Measurements from ENCODE around the gene NKPD1. TPM values are rescaled to one million over a fixed set of nuclear protein-coding genes. Genes with fewer than 3 reads are reported as not detected.

The NKPD1 gene
- total and polyA plus RNA-seq, 10 of the 15 experiments (the other 5 are each of a cell fraction or from before 2014, with no cell fraction given) = 0.05 to 0.18 (median 0.06) TPM; not detected in 7

DNA sequence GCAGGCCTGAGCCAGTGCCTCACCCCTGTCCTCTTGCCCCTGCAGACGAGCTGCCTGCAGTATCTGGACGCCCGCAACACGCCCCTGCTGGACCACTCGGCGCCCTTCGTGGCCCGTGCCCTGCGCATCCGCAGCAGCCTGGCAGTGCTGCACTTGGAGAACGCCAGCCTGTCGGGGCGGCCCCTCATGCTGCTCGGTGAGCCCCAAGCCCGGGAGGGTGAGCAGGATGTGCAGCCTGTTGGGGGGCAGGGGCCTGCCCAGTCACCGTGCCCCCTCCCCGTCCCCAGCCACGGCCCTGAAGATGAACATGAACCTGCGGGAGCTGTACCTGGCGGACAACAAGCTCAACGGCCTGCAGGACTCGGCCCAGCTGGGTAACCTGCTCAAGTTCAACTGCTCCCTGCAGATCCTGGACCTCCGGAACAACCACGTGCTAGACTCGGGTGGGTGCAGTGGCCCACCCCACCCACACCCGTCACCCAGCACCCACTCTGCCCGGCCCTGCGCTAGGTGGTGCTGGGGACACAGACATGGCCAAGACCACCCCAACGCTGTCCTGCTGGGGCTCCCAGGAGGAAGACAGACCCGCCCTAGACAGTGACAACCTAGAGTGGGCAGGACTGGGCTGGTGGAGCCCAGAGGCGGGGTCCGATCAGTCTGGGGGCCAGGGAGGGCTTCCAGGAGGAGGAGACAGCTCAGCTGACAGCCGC is 18.6 kb downstream of the NKPD1 start:
- ATAC-seq (no peak), FAIRE-seq (no peak), DNase-seq (ENCODE audit: low read depth, low spot score) (no peak)
- no peak overlapping the region for H3K4me3 ChIP-seq
- ChIA-PET CTCF (no interaction called here), RAD21 (ENCODE audit: unreplicated experiment) (no interaction called here), POLR2A (no interaction called here), SMC1A (ENCODE audit: uncharacterized antibody, unreplicated experiment) (no interaction called here)
- no peaks in the 10 kb centered on the region for H4K20me1 ChIP-seq (ENCODE audit: control insufficient read depth, insufficient read depth)
- intact Hi-C loops (cut with micrococcal nuclease; ENCODE audit: unreplicated experiment) = no loop called here
- peaks cover 14% of the 10 kb centered on the region for H3K4me1 ChIP-seq (ENCODE audit: control insufficient read depth, insufficient read depth, low read length)
- no peak for TF ChIP-seq ZBTB4 (CRISPR knock-in tag; IDR thresholded peaks at IDR 0.05)
- TF ChIP-seq, protein P1, sequence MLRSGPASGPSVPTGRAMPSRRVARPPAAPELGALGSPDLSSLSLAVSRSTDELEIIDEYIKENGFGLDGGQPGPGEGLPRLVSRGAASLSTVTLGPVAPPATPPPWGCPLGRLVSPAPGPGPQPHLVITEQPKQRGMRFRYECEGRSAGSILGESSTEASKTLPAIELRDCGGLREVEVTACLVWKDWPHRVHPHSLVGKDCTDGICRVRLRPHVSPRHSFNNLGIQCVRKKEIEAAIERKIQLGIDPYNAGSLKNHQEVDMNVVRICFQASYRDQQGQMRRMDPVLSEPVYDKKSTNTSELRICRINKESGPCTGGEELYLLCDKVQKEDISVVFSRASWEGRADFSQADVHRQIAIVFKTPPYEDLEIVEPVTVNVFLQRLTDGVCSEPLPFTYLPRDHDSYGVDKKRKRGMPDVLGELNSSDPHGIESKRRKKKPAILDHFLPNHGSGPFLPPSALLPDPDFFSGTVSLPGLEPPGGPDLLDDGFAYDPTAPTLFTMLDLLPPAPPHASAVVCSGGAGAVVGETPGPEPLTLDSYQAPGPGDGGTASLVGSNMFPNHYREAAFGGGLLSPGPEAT (IDR thresholded peaks at IDR 0.05; ENCODE audit: low read depth) = no peak
- TF ChIP-seq NFXL1 (IDR thresholded peaks at IDR 0.05; ENCODE audit: borderline replicate concordance) = no peak
- TF ChIP-seq ZNF274 (IDR thresholded peaks at IDR 0.05; ENCODE audit: insufficient read depth, insufficient read length) = no peak
- no peak for TF ChIP-seq MXI1 (IDR thresholded peaks at IDR 0.05; ENCODE audit: low read depth, low read length)
- no peak for TF ChIP-seq TCF12 (IDR thresholded peaks at IDR 0.05; ENCODE audit: low read depth, low read length)
- TF ChIP-seq RB1 (IDR thresholded peaks at IDR 0.05; ENCODE audit: borderline replicate concordance) = no peak
- TF ChIP-seq RCOR1 (conservative IDR thresholded peaks at IDR 0.05; ENCODE audit: low read depth, low read length) = no peak
- peaks cover 9% of the 10 kb centered on the region for H3K79me2 ChIP-seq (ENCODE audit: control insufficient read depth, insufficient read depth, low read length)
- H3K36me3 ChIP-seq (ENCODE audit: control insufficient read depth in 2 of 2, insufficient read depth in 2 of 2, low read length in 1 of 2) = peaks cover 0 to 32% of the 10 kb centered on the region in 2 experiments; a peak in 3 of 4 replicates
- no peak overlapping the region for H2AFZ ChIP-seq (ENCODE audit: control insufficient read depth, low read depth, low read length)
- in situ Hi-C loops (cut with MboI) = no loop called here
- 84% methylated on average over 25 of the region's 33 CpGs for WGBS (ENCODE audit: insufficient coverage, insufficient replicate concordance, low lambda C conversion rate, missing lambda C conversion rate)
- H3K27me3 ChIP-seq (replicated peaks in 1 of 2; ENCODE audit: control insufficient read depth in 2 of 2, insufficient read depth in 2 of 2, low read length in 1 of 2) = no peaks in the 10 kb centered on the region
- no TSS peak for BruUV-seq (replicated peaks)
- H3K4me2 ChIP-seq (ENCODE audit: control insufficient read depth, insufficient read depth) = no peak overlapping the region
- no peak overlapping the region for H3K9ac ChIP-seq (ENCODE audit: control insufficient read depth, insufficient read depth, low read length)
- no peaks in the 10 kb centered on the region for H3K9me3 ChIP-seq (replicated peaks; ENCODE audit: control insufficient read depth, insufficient read depth, low read length)
- no peak overlapping the region for H3K27ac ChIP-seq (ENCODE audit: control insufficient read depth, insufficient read depth)
